Left ventricle myocardium superior (tissue), 1 donor: ENCODE data around the gene BACH1. TPM values are rescaled to one million over a fixed set of nuclear protein-coding genes. Genes with fewer than 3 reads are reported as not detected.

Source experiments
- total RNA-seq: library from RNA; stranded (reverse); fragmentation: NEBNext Ultra II Directional; extraction: Animal tissue kit (Norgen Biotek cat#: 25700); gene quantifications from one replicate; pipeline ENCODE4 v1.2.1, GENCODE V29; 2021
- donor health status: DM: no; HTN: yes; CAD: no; lungs with severe emphysema.

Gene BACH1
- total RNA-seq, 1 donor from 2014 or later, result 32.5 TPM

Other genes starting within 250 kb of the BACH1 start
- 108 TPM for gene CCT8, start 225.3 kb upstream of the BACH1 start, total RNA-seq
- gene MAP3K7CL, start 168.3 kb upstream of the BACH1 start, total RNA-seq, result 1.1 TPM